ENCODE data around the gene TEAD1. TPM values are rescaled to one million over a fixed set of nuclear protein-coding genes. Genes with fewer than 3 reads are reported as not detected.
A peak's percentile ranks its signal among the peaks of the same experiment; 100 is the strongest.

TEAD1 gene
- total RNA-seq, 1 donor: 176 TPM

GRCh38 chr11:12951376-12951775 lies 277.2 kb downstream of the TEAD1 start:
- Histone ChIP-seq H3K4me1 (ENCODE audit: insufficient read depth, low read length) (no peaks in the 10 kb centered on the region), H3K27me3 (ENCODE audit: insufficient read depth, low read length) (no peaks in the 10 kb centered on the region), H3K9me3 (ENCODE audit: low read depth, low read length) (peaks cover 4% of the 10 kb centered on the region), H3K4me2 (ENCODE audit: insufficient read depth, low read length) (no peak overlapping the region), H3K79me2 (ENCODE audit: insufficient read depth, low read length) (no peaks in the 10 kb centered on the region), H2AFZ (ENCODE audit: low read length) (no peak overlapping the region), H4K20me1 (ENCODE audit: insufficient read depth, low read length) (no peaks in the 10 kb centered on the region), H3K27ac (ENCODE audit: low read depth, low read length) (no peak overlapping the region), H3K4me3 (ENCODE audit: insufficient read depth, low read length) (no peak overlapping the region), H3K36me3 (ENCODE audit: insufficient read depth, low read length) (no peaks in the 10 kb centered on the region)
- no peak for TF ChIP-seq CTCF (IDR thresholded peaks at IDR 0.05; ENCODE audit: extremely low read depth, low read depth, low read length)
- no peak for DNase-seq (ENCODE audit: insufficient read length, low spot score, missing footprints)

GRCh38 chr11:12952094-12952493 lies 277.9 kb downstream of the TEAD1 start:
- peaks cover 4% of the 10 kb centered on the region for H3K9me3 ChIP-seq (ENCODE audit: low read depth, low read length)
- H3K27me3 ChIP-seq (ENCODE audit: insufficient read depth, low read length): no peaks in the 10 kb centered on the region
- no peaks in the 10 kb centered on the region for H3K79me2 ChIP-seq (ENCODE audit: insufficient read depth, low read length)
- no peak overlapping the region for H3K4me3 ChIP-seq (ENCODE audit: insufficient read depth, low read length)
- H2AFZ ChIP-seq (ENCODE audit: low read length): no peak overlapping the region
- H3K36me3 ChIP-seq (ENCODE audit: insufficient read depth, low read length): no peaks in the 10 kb centered on the region
- H4K20me1 ChIP-seq (ENCODE audit: insufficient read depth, low read length): no peaks in the 10 kb centered on the region
- TF ChIP-seq CTCF (IDR thresholded peaks at IDR 0.05; ENCODE audit: extremely low read depth, low read depth, low read length): no peak
- no peaks in the 10 kb centered on the region for H3K4me1 ChIP-seq (ENCODE audit: insufficient read depth, low read length)
- no peak overlapping the region for H3K27ac ChIP-seq (ENCODE audit: low read depth, low read length)
- no peak overlapping the region for H3K4me2 ChIP-seq (ENCODE audit: insufficient read depth, low read length)
- no peak for DNase-seq (ENCODE audit: insufficient read length, low spot score, missing footprints)

GRCh38 chr11:12958986-12959385 lies 284.8 kb downstream of the TEAD1 start:
- H3K9me3 ChIP-seq (ENCODE audit: low read depth, low read length): no peaks in the 10 kb centered on the region
- DNase-seq (ENCODE audit: insufficient read length, low spot score, missing footprints): no peak
- no peaks in the 10 kb centered on the region for H3K27me3 ChIP-seq (ENCODE audit: insufficient read depth, low read length)
- H3K4me3 ChIP-seq (ENCODE audit: insufficient read depth, low read length): no peak overlapping the region
- H2AFZ ChIP-seq (ENCODE audit: low read length): no peak overlapping the region
- no peaks in the 10 kb centered on the region for H3K4me1 ChIP-seq (ENCODE audit: insufficient read depth, low read length)
- H3K4me2 ChIP-seq (ENCODE audit: insufficient read depth, low read length): no peak overlapping the region
- no peaks in the 10 kb centered on the region for H3K36me3 ChIP-seq (ENCODE audit: insufficient read depth, low read length)
- TF ChIP-seq CTCF (IDR thresholded peaks at IDR 0.05; ENCODE audit: extremely low read depth, low read depth, low read length): no peak
- no peaks in the 10 kb centered on the region for H4K20me1 ChIP-seq (ENCODE audit: insufficient read depth, low read length)
- H3K27ac ChIP-seq (ENCODE audit: low read depth, low read length): no peak overlapping the region
- no peaks in the 10 kb centered on the region for H3K79me2 ChIP-seq (ENCODE audit: insufficient read depth, low read length)

- peak; percentile 36 for TF ChIP-seq CTCF (IDR thresholded peaks at IDR 0.05; ENCODE audit: extremely low read depth, low read depth, low read length)
- H3K27ac ChIP-seq (ENCODE audit: low read depth, low read length): no peak overlapping the region
- no peaks in the 10 kb centered on the region for H3K79me2 ChIP-seq (ENCODE audit: insufficient read depth, low read length)
- H3K9me3 ChIP-seq (ENCODE audit: low read depth, low read length): no peaks in the 10 kb centered on the region
- H4K20me1 ChIP-seq (ENCODE audit: insufficient read depth, low read length): no peaks in the 10 kb centered on the region
- no peak overlapping the region for H2AFZ ChIP-seq (ENCODE audit: low read length)
- no peak for DNase-seq (ENCODE audit: insufficient read length, low spot score, missing footprints)
- no peak overlapping the region for H3K4me3 ChIP-seq (ENCODE audit: insufficient read depth, low read length)
- H3K4me1 ChIP-seq (ENCODE audit: insufficient read depth, low read length): no peaks in the 10 kb centered on the region
- no peaks in the 10 kb centered on the region for H3K36me3 ChIP-seq (ENCODE audit: insufficient read depth, low read length)
- H3K4me2 ChIP-seq (ENCODE audit: insufficient read depth, low read length): no peak overlapping the region
- no peaks in the 10 kb centered on the region for H3K27me3 ChIP-seq (ENCODE audit: insufficient read depth, low read length)
These were observed 287.4 kb downstream of the TEAD1 start for GRCh38 chr11:12961615-12962014.
